GM18499 (cell line): Measurements from ENCODE around the gene WDR87.

Source experiments
- ATAC-seq: cut with Tn5 transposase; IDR thresholded peaks from one replicate; pipeline ENCODE4 v1.9.1; 2021; ENCODE audit warnings: moderate number of reproducible peaks; ENCODE audit not compliant: insufficient read depth, unreplicated experiment

WDR87 gene

GRCh38 chr19:37905946-37906868, at the start of gene WDR87:
TSS of gene WDR87 (minus strand) at chr19:37906594. CDS start at chr19:37898239, 8,355 bp downstream.
- ATAC-seq: no peak

GRCh38 chr19:37955986-37956385, 49.6 kb upstream of the WDR87 start:
- no peak for ATAC-seq

GRCh38 chr19:37954421-37954874, 48.1 kb upstream of the WDR87 start:
- no peak for ATAC-seq

- no peak for ATAC-seq
These were observed 47.5 kb upstream of the WDR87 start for GRCh38 chr19:37953918-37954303.

GRCh38 chr19:37953171-37953917, 47.0 kb upstream of the WDR87 start:
- ATAC-seq: no peak

- ATAC-seq: no peak
These were observed 45.4 kb upstream of the WDR87 start for GRCh38 chr19:37951816-37952210.

- ATAC-seq: no peak
These were observed 44.2 kb upstream of the WDR87 start for GRCh38 chr19:37950471-37951175.

- no peak for ATAC-seq
These were observed 42.0 kb upstream of the WDR87 start for GRCh38 chr19:37948362-37948761.

- no peak for ATAC-seq
These were observed 41.4 kb upstream of the WDR87 start for GRCh38 chr19:37947778-37948177.

GRCh38 chr19:37946132-37946531, 39.7 kb upstream of the WDR87 start:
- no peak for ATAC-seq

- ATAC-seq: no peak
These were observed 37.1 kb upstream of the WDR87 start for GRCh38 chr19:37943480-37943879.

GRCh38 chr19:37942516-37942902, 36.1 kb upstream of the WDR87 start:
- ATAC-seq: no peak

- no peak for ATAC-seq
These were observed 35.6 kb upstream of the WDR87 start for GRCh38 chr19:37941782-37942515.

GRCh38 chr19:37938353-37938752, 32.0 kb upstream of the WDR87 start:
- no peak for ATAC-seq

GRCh38 chr19:37936886-37937285, 30.5 kb upstream of the WDR87 start:
- no peak for ATAC-seq

GRCh38 chr19:37936166-37936565, 29.8 kb upstream of the WDR87 start:
- no peak for ATAC-seq

- no peak for ATAC-seq
These were observed 28.9 kb upstream of the WDR87 start for GRCh38 chr19:37935341-37935740.

GRCh38 chr19:37933937-37934358, 27.6 kb upstream of the WDR87 start:
- no peak for ATAC-seq

- ATAC-seq: no peak
These were observed 26.9 kb upstream of the WDR87 start for GRCh38 chr19:37932985-37933936.
